K562 (cell line): ENCODE data around the gene MYCN. TPM values are rescaled to one million over a fixed set of nuclear protein-coding genes. Genes with fewer than 3 reads are reported as not detected.

Experiments used
- ATAC-seq: fragments of 200-7000 bp; cut with Tn5 transposase; 3 replicates; pipeline ENCODE4 v1.9.1; 2020; ENCODE audit warnings: moderate library complexity
- BruUV-seq: library from RNA; stranded (reverse); fragments of 400-500 nt; replicated peaks from 2 replicates; lab custom pipeline; 2021; lab: Mats Ljungman, UMichigan
- CTCF ChIA-PET: fragments of 300-600 bp; formaldehyde crosslinking; extraction: SDS; loops from one replicate; lab custom pipeline; 2021; ENCODE audit warnings: low intra/inter-chr PET ratio; lab: Yijun Ruan, JAX
- POLR2A ChIA-PET: fragments of 300-600, 350-650 bp; sonication (Branson Sonifier 250); formaldehyde crosslinking; extraction: SDS; loops from one replicate; lab custom pipeline; 2021; ENCODE audit warnings: antibody characterized with exemption, inconsistent platforms; lab: Yijun Ruan, JAX
- DNase-seq, 4 experiments: peaks; one replicate each; pipeline versions ENCODE4 v3.0.0 to v3.0.0-alpha.2; 2011 to 2018; ENCODE audit warnings: low spot score in 3 of 4, mixed read lengths in 3 of 4; ENCODE audit errors: extremely low read depth in 1 of 4
- FAIRE-seq: peaks from 2 replicates; lab custom pipeline; 2011; peaks lifted over from hg19 to GRCh38; lab: Jason Lieb, UNC
- H2AFZ ChIP-seq: 2 replicates; pipeline ENCODE4 v1.6.0; 2011; ENCODE audit warnings: low read depth, low read length, control low read depth, inconsistent platforms
- H3K27ac ChIP-seq: fragments of 200-600 bp; 3 replicates; pipeline ENCODE4 v1.8.0; 2011; ENCODE audit warnings: low read depth, mild to moderate bottlenecking, control low read depth, inconsistent platforms, low read length, moderate library complexity, mixed read lengths; ENCODE audit errors: extremely low read depth
- H3K27me3 ChIP-seq, 2 experiments: fragments of 300-600 bp in 1 of 2; 2 replicates in 1 of 2; 3 replicates in 1 of 2; pipeline versions ENCODE4 v1.6.0 to v1.8.0; 2011; ENCODE audit warnings: inconsistent platforms in 2 of 2, low read length in 2 of 2, mild to moderate bottlenecking in 1 of 2, mixed read lengths in 1 of 2, moderate library complexity in 1 of 2; ENCODE audit not compliant: control insufficient read depth in 2 of 2, insufficient read depth in 2 of 2
- H3K36me3 ChIP-seq: fragments of 300-600 bp; 3 replicates; pipeline ENCODE4 v1.8.0; 2011; ENCODE audit warnings: mild to moderate bottlenecking, low read length, inconsistent platforms; ENCODE audit not compliant: control insufficient read depth, insufficient read depth
- H3K4me1 ChIP-seq, 2 experiments: fragments of 200-600 bp in 1 of 2; replicated peaks in 1 of 2; 2 replicates in 1 of 2; 3 replicates in 1 of 2; pipeline versions ENCODE4 v1.5.1 to v1.8.0; 2011; ENCODE audit warnings: inconsistent platforms in 2 of 2, low read length in 2 of 2, mild to moderate bottlenecking in 1 of 2, mixed read lengths in 1 of 2, moderate library complexity in 1 of 2; ENCODE audit not compliant: control insufficient read depth in 2 of 2, insufficient read depth in 2 of 2
- H3K4me2 ChIP-seq: 2 replicates; pipeline ENCODE4 v1.6.1; 2011; ENCODE audit warnings: low read length, control low read depth, inconsistent platforms, mixed read lengths; ENCODE audit not compliant: insufficient read depth
- H3K4me3 ChIP-seq: fragments of 200-600 bp; sonication (generic), shearing (Covaris generic); 2 replicates; pipeline ENCODE4 v1.5.1; 2016; ENCODE audit warnings: control low read depth, inconsistent platforms
- H3K79me2 ChIP-seq: fragments of 200-600 bp; 3 replicates; pipeline ENCODE4 v1.8.0; 2011; ENCODE audit warnings: low read length, inconsistent platforms; ENCODE audit not compliant: control insufficient read depth, insufficient read depth
- H3K9ac ChIP-seq, 2 experiments: 2 replicates each; pipeline versions ENCODE4 v1.6.0 to v1.6.1; 2011; ENCODE audit warnings: low read depth in 2 of 2, low read length in 2 of 2, control low read depth in 1 of 2, inconsistent platforms in 1 of 2, mild to moderate bottlenecking in 1 of 2, mixed read lengths in 1 of 2; ENCODE audit not compliant: insufficient read depth in 1 of 2
- H3K9me1 ChIP-seq: one replicate; pipeline ENCODE4 v1.6.0; 2011; ENCODE audit warnings: inconsistent platforms, mild to moderate bottlenecking, low read length, moderate library complexity; ENCODE audit not compliant: control insufficient read depth, insufficient read depth
- H3K9me3 ChIP-seq: replicated peaks from 2 replicates; pipeline ENCODE4 v1.5.1; 2011; ENCODE audit warnings: low read depth, low read length, inconsistent platforms; ENCODE audit not compliant: control insufficient read depth, insufficient read depth
- H4K20me1 ChIP-seq: replicated peaks from 2 replicates; pipeline ENCODE4 v1.6.1; 2011; ENCODE audit warnings: low read length, inconsistent platforms, mixed read lengths; ENCODE audit not compliant: control insufficient read depth, insufficient read depth
- KLF13 ChIP-seq: fragments of 450-650 bp; IDR thresholded peaks from 2 replicates; pipeline ENCODE4 v1.6.1; 2016; ENCODE audit warnings: missing genetic modification characterization, low read depth, mild to moderate bottlenecking, missing compliant biosample characterization, moderate library complexity, borderline replicate concordance
- PRPF4 ChIP-seq: fragments of 200-400 bp; formaldehyde crosslinking; IDR thresholded peaks from one replicate; pipeline ENCODE4 v1.6.1; 2017; ENCODE audit warnings: low read length, low read depth, mild to moderate bottlenecking; ENCODE audit not compliant: insufficient read depth, poor library complexity, severe bottlenecking
- TCFL5 ChIP-seq: fragments of 250-450 bp; sonication (Bioruptor Pico); conservative IDR thresholded peaks from 2 replicates; pipeline ENCODE4 v1.6.1; 2021; ENCODE audit warnings: mild to moderate bottlenecking, moderate library complexity, matching md5 sums
- ZNF133 ChIP-seq: fragments of 250-450 bp; sonication (Bioruptor Pico); IDR thresholded peaks from 2 replicates; pipeline ENCODE4 v1.4.0; 2020; ENCODE audit warnings: mild to moderate bottlenecking
- ZNF77 ChIP-seq: fragments of 250-450 bp; sonication (Bioruptor Pico); IDR thresholded peaks from 2 replicates; pipeline ENCODE4 v1.5.0; 2020
- WGBS: fragments of 100-300 bp; shearing (Covaris generic); methylation state at CpG from one replicate; pipeline ENCODE4 v1.1.6; 2016; ENCODE audit warnings: low coverage, mixed read lengths; ENCODE audit not compliant: insufficient coverage; ENCODE audit errors: missing lambda C conversion rate; 5-methylcytosine and 5-hydroxymethylcytosine counted together
- in situ Hi-C: fragments of 300-500 bp; cut with MboI; formaldehyde crosslinking; loops from 4 replicates; pipeline ENCODE4 v1.15.0; 2018; ENCODE audit warnings: inconsistent platforms, mixed read lengths
- intact Hi-C: fragments of 100-400 bp; cut with micrococcal nuclease; formaldehyde crosslinking; loops from 2 replicates; pipeline ENCODE4 v1.14.2; 2022
- polyA plus RNA-seq, 8 experiments: library from polyadenylated mRNA; depleted of rRNA in 4 of 8; stranded (reverse) in 5 of 8; unstranded in 3 of 8; fragments of >200 nt; fragmentation: Nextera tagmentation in 2 of 8; fragmentation: Illumina TruSeq in 1 of 8; extraction: Ambion mirVana in 2 of 8; extraction: Trizol in 1 of 8; gene quantifications; 2 replicates each; pipeline versions ENCODE4 v1.2.1 to v1.2.3, GENCODE V29; 2011 to 2014; ENCODE audit warnings: inconsistent platforms in 1 of 8, missing spikeins in 1 of 8
- total RNA-seq, 7 experiments: library from RNA; depleted of rRNA in 6 of 7; stranded (reverse); fragments of >200 nt in 6 of 7; fragmentation: Illumina TruSeq in 2 of 7; extraction: Trizol in 2 of 7; gene quantifications; 2 replicates each; pipeline versions ENCODE4 v1.2.1 to v1.2.3, GENCODE V29; 2011 to 2021; ENCODE audit warnings: low replicate concordance in 1 of 7

MYCN gene
- total and polyA plus RNA-seq, 9 of the 15 experiments (the other 6 are each of a cell fraction or from before 2014, with no cell fraction given): not detected

- no peak for DNase-seq
- Histone ChIP-seq H3K27me3 (peaks cover 7 to 27% of the 10 kb centered on the region in 2 experiments; a peak in 3 of 5 replicates), H3K4me3 (no peak overlapping the region), H3K9ac (no peak overlapping the region), H4K20me1 (no peaks in the 10 kb centered on the region), H3K4me1 (no peaks in the 10 kb centered on the region), H3K36me3 (no peaks in the 10 kb centered on the region), H3K9me1 (no peaks in the 10 kb centered on the region), H3K27ac (no peak overlapping the region), H3K79me2 (no peaks in the 10 kb centered on the region), H3K4me2 (no peak overlapping the region), H3K9me3 (no peaks in the 10 kb centered on the region), H2AFZ (no peak overlapping the region)
- no TSS peak for BruUV-seq
- intact Hi-C loops: no loop called here
- TF ChIP-seq KLF13 (tag) (no peak), ZNF77 (CRISPR knock-in tag) (no peak), TCFL5 (CRISPR knock-in tag) (no peak), PRPF4 (no peak), ZNF133 (CRISPR knock-in tag) (no peak)
- in situ Hi-C loops: no loop called here
- ATAC-seq: no peak
- POLR2A ChIA-PET: no interaction called here
- CTCF ChIA-PET: no interaction called here
- no peak for FAIRE-seq
- 3% methylated on average over 11 of the region's 11 CpGs for WGBS
These were observed 50.1 kb downstream of the MYCN start for GRCh38 chr2:15990151-15991101.
